Cardiac muscle cell (in vitro differentiated cells and primary cell): Measurements from ENCODE around the gene PLXDC1. TPM values are rescaled to one million over a fixed set of nuclear protein-coding genes. Genes with fewer than 3 reads are reported as not detected.

ENCODE experiments used
- DNase-seq, 2 donors: peaks; one replicate each; pipeline versions ENCODE4 v3.0.0 to v3.0.0-alpha.2; 2010 to 2017; ENCODE audit warnings: low read depth in 1 of 2, low spot score in 1 of 2
- H3K27ac ChIP-seq: fragments of 200-600 bp; sonication (generic); 2 replicates; pipeline ENCODE4 v1.5.1; 2016
- H3K27me3 ChIP-seq: fragments of 200-600 bp; sonication (generic); 2 replicates; pipeline ENCODE4 v1.6.0; 2016; ENCODE audit warnings: control low read depth
- H3K36me3 ChIP-seq: fragments of 200-600 bp; sonication (generic); 2 replicates; pipeline ENCODE4 v1.5.1; 2016; ENCODE audit warnings: control low read depth
- H3K4me1 ChIP-seq: fragments of 200-600 bp; sonication (generic); 2 replicates; pipeline ENCODE4 v1.8.1; 2017; ENCODE audit warnings: low read depth, mild to moderate bottlenecking, mixed run types
- H3K4me3 ChIP-seq: fragments of 200-600 bp; sonication (generic); 2 replicates; pipeline ENCODE4 v1.5.1; 2016; ENCODE audit warnings: mild to moderate bottlenecking
- H3K9me3 ChIP-seq: fragments of 200-600 bp; sonication (generic); 2 replicates; pipeline ENCODE4 v1.5.1; 2017; ENCODE audit warnings: low read depth, mild to moderate bottlenecking, control low read depth
- polyA plus RNA-seq: library from polyadenylated mRNA; unstranded; fragments of >200 nt; fragmentation: Nextera tagmentation; extraction: Ambion mirVana; gene quantifications from 2 replicates; pipeline ENCODE4 v1.2.1, GENCODE V29; 2016
- total RNA-seq: library from RNA; depleted of rRNA; stranded (reverse); fragments of >200 nt; gene quantifications from 2 replicates; pipeline ENCODE4 v1.2.3, GENCODE V29; 2016
- TF ChIP-seq, protein P1 (sequence below): IDR thresholded peaks from 2 replicates; pipeline ENCODE4 v1.5.1; 2012; ENCODE audit warnings: low read depth, mild to moderate bottlenecking, low read length

The PLXDC1 gene
- total and polyA plus RNA-seq, 2 experiments from 2014 or later = 6.3 to 25.0 TPM

DNA sequence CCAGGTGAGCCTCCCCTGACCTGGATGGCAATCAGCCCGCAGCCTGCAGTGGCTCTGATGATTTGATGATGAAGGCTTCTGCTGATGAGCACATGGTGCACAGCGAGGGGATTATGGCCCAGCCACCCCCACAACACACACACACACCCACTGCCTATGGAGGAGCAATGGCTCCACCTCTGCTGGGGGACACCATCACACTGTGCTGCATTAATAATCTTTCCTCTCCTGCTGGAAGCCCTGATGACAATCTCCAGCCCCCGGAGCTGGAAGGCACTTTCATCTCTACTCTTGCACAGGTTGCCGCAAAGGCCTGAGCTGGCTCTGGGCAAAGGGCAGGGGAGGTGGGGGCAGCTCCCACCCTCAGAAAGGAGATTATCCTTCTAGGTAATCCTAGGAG lies 79.9 kb downstream of the PLXDC1 start:
- TF ChIP-seq, protein P1, sequence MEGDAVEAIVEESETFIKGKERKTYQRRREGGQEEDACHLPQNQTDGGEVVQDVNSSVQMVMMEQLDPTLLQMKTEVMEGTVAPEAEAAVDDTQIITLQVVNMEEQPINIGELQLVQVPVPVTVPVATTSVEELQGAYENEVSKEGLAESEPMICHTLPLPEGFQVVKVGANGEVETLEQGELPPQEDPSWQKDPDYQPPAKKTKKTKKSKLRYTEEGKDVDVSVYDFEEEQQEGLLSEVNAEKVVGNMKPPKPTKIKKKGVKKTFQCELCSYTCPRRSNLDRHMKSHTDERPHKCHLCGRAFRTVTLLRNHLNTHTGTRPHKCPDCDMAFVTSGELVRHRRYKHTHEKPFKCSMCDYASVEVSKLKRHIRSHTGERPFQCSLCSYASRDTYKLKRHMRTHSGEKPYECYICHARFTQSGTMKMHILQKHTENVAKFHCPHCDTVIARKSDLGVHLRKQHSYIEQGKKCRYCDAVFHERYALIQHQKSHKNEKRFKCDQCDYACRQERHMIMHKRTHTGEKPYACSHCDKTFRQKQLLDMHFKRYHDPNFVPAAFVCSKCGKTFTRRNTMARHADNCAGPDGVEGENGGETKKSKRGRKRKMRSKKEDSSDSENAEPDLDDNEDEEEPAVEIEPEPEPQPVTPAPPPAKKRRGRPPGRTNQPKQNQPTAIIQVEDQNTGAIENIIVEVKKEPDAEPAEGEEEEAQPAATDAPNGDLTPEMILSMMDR = no peak
- no peak overlapping the region for H3K27ac ChIP-seq

DNA sequence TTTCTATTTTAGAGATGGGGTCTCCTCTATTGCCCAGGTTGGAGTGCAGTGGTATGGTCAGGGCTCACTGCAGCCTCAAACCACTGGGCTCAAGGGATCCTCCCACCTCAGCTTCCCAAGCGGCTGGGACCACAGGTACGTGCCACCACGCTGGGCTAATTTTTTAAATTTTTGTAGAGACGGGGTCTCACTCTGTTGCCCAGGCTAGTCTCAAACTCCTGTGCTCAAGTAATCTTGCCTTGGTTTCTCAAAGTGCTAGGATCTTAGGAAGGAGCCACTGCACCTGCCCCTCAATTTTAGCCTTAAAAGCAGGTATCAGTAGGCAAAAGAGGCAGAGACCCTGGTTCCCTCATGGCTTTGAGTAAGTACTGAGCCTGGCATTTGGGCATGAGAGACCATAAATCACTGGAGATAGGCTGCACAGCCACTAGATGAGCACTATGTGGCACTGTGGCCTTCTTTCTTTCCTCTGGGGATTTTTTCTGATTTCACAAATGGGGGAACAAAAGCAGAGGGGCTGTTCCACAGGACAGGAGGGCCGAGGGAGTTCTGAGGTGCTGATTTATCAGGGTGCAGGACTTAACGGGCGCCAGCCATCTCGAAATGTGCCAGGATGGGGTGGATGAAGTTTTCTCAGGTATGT lies 82.2 kb downstream of the PLXDC1 start:
- Histone ChIP-seq H3K9me3 (no peaks in the 10 kb centered on the region), H3K4me3 (no peak overlapping the region), H3K4me1 (no peaks in the 10 kb centered on the region), H3K27ac (no peak overlapping the region), H3K36me3 (no peaks in the 10 kb centered on the region), H3K27me3 (no peaks in the 10 kb centered on the region)
- TF ChIP-seq, protein P1 = peak; percentile 76
- DNase-seq = peak; percentile 64 to 70

More for the DNA sequence above, 79.9 kb downstream of the PLXDC1 start:
- no peak for DNase-seq
- H3K36me3 ChIP-seq = no peaks in the 10 kb centered on the region
- H3K9me3 ChIP-seq = no peaks in the 10 kb centered on the region
- no peaks in the 10 kb centered on the region for H3K4me1 ChIP-seq
- H3K27me3 ChIP-seq = no peaks in the 10 kb centered on the region
- no peak overlapping the region for H3K4me3 ChIP-seq

DNA sequence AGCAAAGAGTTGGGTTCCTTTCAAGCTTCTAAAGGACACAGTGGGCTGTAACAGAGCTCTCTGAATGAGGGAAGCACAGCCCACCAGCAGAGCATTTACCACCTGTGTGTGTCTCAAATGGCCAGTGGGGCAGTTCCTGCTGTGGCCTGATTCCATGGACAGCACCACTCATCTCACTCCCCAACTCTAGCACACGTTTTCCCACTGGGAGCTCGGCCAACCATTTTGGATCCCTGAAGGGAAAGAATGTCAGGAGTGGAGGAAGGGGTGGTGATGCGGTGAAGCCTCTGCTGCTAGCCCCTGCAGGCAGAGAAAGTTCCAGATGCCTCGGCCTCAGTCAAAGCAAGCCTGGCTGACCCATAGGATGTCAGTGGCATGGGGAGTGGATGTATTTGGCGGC lies 86.6 kb downstream of the PLXDC1 start:
- no peak for DNase-seq
- TF ChIP-seq, protein P1 = no peak
- H3K4me3 ChIP-seq = no peak overlapping the region
- no peaks in the 10 kb centered on the region for H3K9me3 ChIP-seq
- no peaks in the 10 kb centered on the region for H3K4me1 ChIP-seq
- no peaks in the 10 kb centered on the region for H3K36me3 ChIP-seq
- H3K27me3 ChIP-seq = no peaks in the 10 kb centered on the region
- H3K27ac ChIP-seq = no peak overlapping the region

DNA sequence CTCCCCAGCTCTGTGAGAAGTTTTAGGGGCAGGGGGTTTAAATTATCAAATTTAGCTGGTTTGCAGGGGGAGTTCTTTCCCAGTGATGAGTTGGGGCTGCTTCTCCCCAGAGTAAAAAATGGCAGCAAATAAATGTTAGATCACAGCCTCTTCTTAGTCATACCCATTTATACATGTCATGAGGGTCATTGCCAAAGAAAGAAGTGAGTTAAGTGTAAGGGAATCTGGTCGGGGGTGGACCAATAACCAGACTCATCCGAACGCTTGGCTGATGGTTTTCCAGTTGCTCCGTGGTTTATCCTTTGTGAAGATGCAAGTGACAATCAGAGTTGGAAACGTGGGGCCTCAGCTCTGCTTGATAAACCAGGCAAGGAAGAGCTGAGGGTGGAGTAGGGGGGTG lies 87.1 kb downstream of the PLXDC1 start:
- Histone ChIP-seq H3K9me3 (no peaks in the 10 kb centered on the region), H3K36me3 (no peaks in the 10 kb centered on the region), H3K4me3 (no peak overlapping the region), H3K4me1 (no peaks in the 10 kb centered on the region), H3K27me3 (no peaks in the 10 kb centered on the region), H3K27ac (no peak overlapping the region)
- peak in 1 of 2 donors; percentile 39 for DNase-seq
- TF ChIP-seq, protein P1 = no peak

DNA sequence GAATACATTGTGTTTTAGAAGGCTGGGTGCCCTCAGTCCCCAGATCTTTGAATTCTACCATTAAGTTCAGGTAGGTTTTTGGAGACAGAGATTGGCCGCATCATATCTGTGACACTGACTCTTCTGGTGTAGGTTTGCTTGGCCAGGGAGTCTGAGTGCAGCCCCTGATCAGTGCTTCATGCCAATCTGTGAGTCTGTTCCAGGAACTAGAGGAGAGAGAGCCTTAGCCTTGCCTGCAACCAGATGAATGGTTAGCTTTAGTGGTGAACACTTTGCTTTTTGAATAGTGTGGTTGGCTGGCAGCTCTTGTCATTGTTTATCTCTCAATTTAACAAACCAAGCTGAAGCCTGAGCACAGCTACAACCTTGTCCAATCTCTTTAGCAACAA lies 87.8 kb downstream of the PLXDC1 start:
- TF ChIP-seq, protein P1 = no peak
- H3K27ac ChIP-seq = no peak overlapping the region
- no peak overlapping the region for H3K4me3 ChIP-seq
- no peaks in the 10 kb centered on the region for H3K27me3 ChIP-seq
- no peaks in the 10 kb centered on the region for H3K9me3 ChIP-seq
- no peaks in the 10 kb centered on the region for H3K36me3 ChIP-seq
- H3K4me1 ChIP-seq = no peaks in the 10 kb centered on the region
- DNase-seq = no peak
